CD4-positive, alpha-beta T cell treated with Interleukin-15 for 1 hour (primary cell): Measurements from ENCODE around the gene MYO1E.
A peak's percentile ranks its signal among the peaks of the same experiment; 100 is the strongest.
"Not testable (repeated sequence)": the region's sequence is repeated elsewhere in the genome, so short reads cannot be mapped to it uniquely, and the experiment has no call there.

ENCODE experiments used
- DNase-seq: peaks from one replicate; pipeline ENCODE4 v3.0.0-alpha.2; 2020

Gene MYO1E

GRCh38 chr15:59349680-59350420, 22.8 kb downstream of the MYO1E start:
- peak; percentile 20 for DNase-seq

- no peak for DNase-seq
Observed at GRCh38 chr15:59347915-59348314, 24.8 kb downstream of the MYO1E start.

GRCh38 chr15:59346951-59347350, 25.7 kb downstream of the MYO1E start:
- DNase-seq = no peak

GRCh38 chr15:59345326-59345725, 27.3 kb downstream of the MYO1E start:
- DNase-seq = no peak

- no peak for DNase-seq
Observed at GRCh38 chr15:59344311-59344710, 28.4 kb downstream of the MYO1E start.

GRCh38 chr15:59340325-59340724, 32.3 kb downstream of the MYO1E start:
- no peak for DNase-seq

- DNase-seq = no peak
Observed at GRCh38 chr15:59339252-59339672, 33.4 kb downstream of the MYO1E start.

- DNase-seq = no peak
Observed at GRCh38 chr15:59338414-59338813, 34.3 kb downstream of the MYO1E start.

GRCh38 chr15:59336725-59337124, 35.9 kb downstream of the MYO1E start:
- DNase-seq = not testable (repeated sequence)

GRCh38 chr15:59335207-59335786, 37.4 kb downstream of the MYO1E start:
- no peak for DNase-seq

GRCh38 chr15:59334076-59334415, 38.6 kb downstream of the MYO1E start:
- DNase-seq = no peak

- DNase-seq = no peak
Observed at GRCh38 chr15:59333401-59334075, 39.1 kb downstream of the MYO1E start.

GRCh38 chr15:59332009-59332408, 40.7 kb downstream of the MYO1E start:
- DNase-seq = no peak

- no peak for DNase-seq
Observed at GRCh38 chr15:59330649-59331048, 42.0 kb downstream of the MYO1E start.

- no peak for DNase-seq
Observed at GRCh38 chr15:59329570-59330350, 42.9 kb downstream of the MYO1E start.

GRCh38 chr15:59329091-59329490, 43.6 kb downstream of the MYO1E start:
- DNase-seq = no peak

- peak; percentile 50 for DNase-seq
Observed at GRCh38 chr15:59327942-59328341, 44.7 kb downstream of the MYO1E start.

- DNase-seq = no peak
Observed at GRCh38 chr15:59326856-59327255, 45.8 kb downstream of the MYO1E start.

GRCh38 chr15:59322056-59322759, 50.5 kb downstream of the MYO1E start:
- DNase-seq = no peak

GRCh38 chr15:59321000-59321689, 51.5 kb downstream of the MYO1E start:
- no peak for DNase-seq

GRCh38 chr15:59317211-59317610, 55.5 kb downstream of the MYO1E start:
- no peak for DNase-seq

GRCh38 chr15:59315914-59316451, 56.7 kb downstream of the MYO1E start:
- no peak for DNase-seq
